Hematopoietic multipotent progenitor cell (in vitro differentiated cells): ENCODE data around the gene PHACTR4. TPM values are rescaled to one million over a fixed set of nuclear protein-coding genes. Genes with fewer than 3 reads are reported as not detected.
"Not testable (repeated sequence)": the region's sequence is repeated elsewhere in the genome, so short reads cannot be mapped to it uniquely, and the experiment has no call there.

Experiments
- DNase-seq, 3 donors: peaks; one replicate each; pipeline ENCODE4 v3.0.0-alpha.2; 2011 to 2015; ENCODE audit warnings: low read depth in 2 of 3, low spot score in 2 of 3
- total RNA-seq: library from RNA; depleted of rRNA; stranded (reverse); fragments of >200 nt; gene quantifications from one replicate; pipeline ENCODE4 v1.2.3, GENCODE V29; 2012

PHACTR4 gene
- total RNA-seq, 1 donor = 30.7 TPM

DNA sequence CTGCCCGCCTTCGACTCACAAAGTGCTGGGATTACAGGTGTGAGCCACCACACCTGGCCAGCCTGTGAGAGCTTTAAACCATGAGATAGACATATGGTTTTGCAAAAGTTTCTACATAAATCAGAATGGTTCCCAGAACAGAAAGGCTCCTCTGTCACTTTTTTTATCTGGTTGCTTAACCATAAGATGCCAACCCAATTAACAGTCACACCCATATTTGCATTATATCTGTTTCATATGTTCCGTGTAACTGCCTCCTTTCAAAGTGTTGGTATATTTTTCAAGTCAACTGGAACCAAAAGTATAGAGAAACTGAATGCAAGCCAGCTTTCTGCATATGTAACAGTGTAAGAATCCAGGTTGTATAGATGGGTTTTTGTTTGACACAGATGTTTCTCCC, 112.6 kb downstream of the PHACTR4 start:
- DNase-seq = no peak

DNA sequence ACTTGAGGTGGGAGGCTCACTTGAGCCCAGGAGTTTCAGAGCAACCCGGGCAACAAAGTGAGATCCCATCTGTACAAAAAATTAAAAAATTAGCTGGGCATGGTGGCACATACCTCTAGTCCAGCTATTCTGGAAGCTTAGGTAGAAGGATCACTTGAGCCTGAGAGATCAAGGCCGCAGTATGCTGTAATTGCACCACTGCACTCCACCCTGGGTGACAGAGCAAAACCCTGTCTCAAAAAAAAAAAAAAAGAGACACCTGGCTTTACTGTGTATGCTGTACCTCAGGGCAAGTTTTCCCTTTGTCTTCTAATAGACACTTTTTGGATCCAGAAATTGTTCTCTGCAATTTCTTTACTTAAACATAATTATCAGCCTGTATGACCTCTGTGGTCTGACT, 113.2 kb downstream of the PHACTR4 start:
- no peak for DNase-seq

DNA sequence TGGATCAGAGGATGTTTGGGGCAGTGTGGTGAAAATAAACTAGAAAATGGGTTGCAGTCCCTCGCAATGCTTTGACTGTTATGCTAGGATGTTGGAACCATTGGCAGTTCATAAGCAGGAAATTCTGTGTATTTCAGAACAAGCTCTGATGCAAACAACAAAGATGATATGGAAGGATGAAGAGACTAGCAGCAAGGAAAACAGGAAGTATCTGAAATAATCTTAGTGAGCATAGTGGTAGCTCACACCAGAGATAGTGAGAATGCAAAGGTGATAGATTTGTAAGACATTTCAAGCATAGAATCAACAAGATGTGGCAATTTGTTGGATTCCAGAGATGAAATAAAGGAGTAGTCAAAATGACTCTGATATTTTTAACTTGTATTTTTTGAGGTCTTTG, 125.2 kb downstream of the PHACTR4 start:
- DNase-seq = no peak

DNA sequence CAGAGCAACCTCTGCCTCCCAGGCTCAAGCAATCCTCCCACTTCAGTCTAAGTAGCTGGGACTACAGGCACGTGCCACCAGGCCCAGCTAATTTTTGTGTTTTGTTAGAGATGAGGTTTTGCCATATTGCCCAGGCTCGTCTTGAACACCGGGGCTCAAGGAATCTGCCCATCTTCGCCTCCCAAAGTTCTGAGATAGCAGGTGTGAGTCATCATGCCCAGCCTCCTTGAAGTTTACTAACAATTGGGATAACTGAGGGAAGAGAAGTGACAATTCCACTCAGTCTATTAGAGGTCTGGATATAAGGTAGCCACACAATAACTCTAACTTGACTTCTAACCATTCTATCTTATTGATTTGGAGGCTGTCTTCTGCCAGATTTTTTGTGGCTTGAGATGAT, 130.0 kb downstream of the PHACTR4 start:
- DNase-seq = no peak

DNA sequence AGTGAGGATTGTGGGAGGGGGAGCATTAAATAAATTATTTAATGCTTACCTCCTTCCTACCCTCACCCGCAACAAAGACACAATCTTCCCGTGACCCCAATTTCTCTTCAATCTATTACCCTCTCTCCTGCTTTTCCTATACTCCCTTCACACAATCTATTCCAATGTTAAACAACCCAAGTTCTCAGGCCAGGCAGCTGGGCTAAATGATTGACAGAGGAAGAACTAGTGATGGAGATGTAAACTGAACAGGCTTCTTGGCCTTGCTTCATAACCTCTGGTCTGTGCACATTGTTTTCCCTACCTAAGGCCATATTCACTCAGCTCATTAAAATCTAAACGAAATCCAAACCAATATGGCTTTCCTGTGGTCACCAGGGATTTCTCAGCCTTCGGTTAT, 132.4 kb downstream of the PHACTR4 start:
- no peak for DNase-seq

DNA sequence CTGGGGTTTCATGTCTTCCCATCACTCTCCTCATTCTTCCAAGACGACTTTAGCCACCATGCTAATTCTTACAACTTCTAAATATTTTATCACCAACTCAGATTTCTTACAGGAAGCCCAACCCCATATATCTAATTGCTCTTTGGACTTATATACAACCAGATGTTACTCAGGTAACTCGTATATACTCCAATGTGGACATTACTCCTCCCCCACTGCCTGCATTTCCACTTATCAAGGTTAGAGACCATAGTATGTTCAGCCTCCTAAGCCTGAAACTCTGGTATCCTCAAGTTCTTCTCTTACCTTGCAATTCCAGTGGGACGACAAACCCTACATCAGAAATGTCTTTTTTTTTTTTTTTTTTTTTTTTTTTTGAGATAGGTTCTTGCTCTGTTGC, 133.6 kb downstream of the PHACTR4 start:
- DNase-seq = no peak

DNA sequence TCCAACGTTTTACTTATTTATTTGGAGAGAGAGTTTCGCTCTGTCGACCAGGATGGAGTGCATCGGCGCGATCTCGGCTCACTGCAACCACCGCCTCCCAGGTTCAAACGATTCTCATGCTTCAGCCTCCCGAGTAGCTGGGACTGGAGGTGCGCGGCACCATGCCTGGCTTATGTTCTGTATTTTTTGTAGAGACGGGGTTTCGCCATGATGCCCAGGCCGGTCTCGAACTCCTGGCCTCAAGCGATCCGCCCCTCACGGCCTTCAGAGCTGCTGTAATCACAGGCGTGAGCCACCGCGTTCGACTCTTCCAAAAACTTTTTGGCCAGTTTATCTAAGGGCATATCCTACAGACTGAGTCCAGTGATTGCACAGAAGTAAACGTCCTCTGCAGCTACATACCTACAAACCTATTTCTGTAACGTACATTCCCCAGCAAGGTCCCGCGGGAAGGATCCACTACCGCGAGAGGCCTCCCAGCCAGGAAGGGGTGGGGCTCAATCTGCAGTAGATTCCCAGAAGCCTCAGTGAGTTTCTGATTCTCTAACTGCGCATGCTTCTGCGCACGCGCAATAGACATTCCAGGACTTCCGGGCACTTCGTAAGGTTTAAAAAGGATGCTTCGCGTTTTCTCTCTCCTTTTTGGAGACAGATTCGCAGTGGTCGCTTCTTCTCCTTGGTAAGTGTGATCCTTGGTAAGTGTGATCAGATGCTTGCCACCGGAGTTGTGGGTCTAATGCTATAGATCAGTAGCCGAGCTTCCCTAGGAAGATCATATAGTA, 136.1 kb downstream of the PHACTR4 start, which contains the start of gene RCC1:
RCC1 (plus strand) TSS at position 638 of the 782 bp plus-strand sequence. CDS start 23,824 bp downstream, outside the sequence.
- peak; percentile 88 to 99 (median 98) for DNase-seq

DNA sequence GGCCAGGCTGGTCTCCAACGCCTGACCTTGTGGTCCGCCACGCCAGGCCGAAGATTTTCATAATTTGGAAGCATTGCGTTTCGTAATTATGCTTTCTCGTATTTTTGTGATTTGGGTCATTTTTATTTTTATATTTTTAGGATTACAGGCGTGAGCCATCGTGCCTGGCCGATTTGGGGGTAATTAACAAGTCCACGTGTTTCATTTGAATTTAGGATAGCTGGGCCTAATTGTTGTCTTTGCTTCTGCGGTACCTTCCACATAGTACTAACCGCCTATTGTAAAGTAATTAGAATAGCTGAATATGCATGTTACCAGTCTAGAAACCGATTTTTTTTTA, 137.3 kb downstream of the PHACTR4 start:
- no peak for DNase-seq

DNA sequence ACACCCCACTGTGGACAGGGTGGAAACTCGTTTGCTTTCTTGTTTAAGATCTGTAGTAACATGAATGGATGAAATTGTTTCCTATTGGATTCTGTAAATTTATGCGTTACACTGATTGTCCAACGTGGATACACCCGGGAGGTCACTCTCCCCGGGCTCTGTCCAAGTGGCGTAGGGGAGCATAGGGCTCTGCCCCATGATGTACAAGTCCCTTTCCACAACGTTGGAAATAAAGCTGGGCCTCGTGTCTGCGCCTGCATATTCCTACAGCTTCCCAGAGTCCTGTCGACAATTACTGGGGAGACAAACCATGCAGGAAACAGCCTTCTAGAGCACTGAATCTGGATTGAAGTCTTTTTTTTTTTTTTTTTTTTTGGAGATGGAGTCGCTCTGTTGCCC, 137.7 kb downstream of the PHACTR4 start:
- DNase-seq = no peak

DNA sequence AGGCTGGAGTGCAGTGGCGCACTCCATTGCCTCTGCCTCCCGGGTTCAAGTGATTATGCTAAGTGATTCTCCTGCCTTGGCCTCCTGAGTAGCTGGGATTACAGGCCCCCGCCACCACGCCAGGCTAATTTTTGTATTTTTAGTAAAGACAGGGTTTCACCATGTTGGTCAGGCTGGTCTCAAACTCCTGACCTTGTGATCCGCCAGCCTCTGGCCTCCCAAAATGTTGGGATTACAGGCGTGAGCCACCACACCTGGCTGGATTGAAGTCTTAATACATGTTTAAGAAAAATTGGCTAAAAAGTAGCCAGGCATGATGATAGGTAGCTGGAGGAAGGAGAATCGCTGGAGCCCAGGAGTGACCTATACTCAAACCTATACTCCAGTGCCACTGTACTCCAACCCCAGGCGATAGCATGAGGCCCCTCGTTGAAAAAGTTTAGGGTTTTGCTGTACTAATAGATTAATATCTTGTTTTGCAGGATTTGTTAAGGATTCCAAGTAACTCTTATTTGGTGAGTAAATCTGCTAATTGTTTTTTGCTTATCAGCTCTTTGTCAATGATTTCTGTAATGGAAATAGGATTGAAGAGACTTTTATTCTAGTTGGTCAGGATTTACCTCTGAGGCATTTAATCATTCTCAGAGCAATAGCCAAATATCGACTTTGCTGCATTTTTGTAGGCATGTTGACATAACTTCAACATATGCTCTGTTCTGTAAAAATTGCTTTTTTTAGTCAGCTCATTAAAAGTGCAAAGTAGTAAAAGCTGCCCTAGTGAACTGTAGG, 138.3 kb downstream of the PHACTR4 start:
- DNase-seq = no peak

DNA sequence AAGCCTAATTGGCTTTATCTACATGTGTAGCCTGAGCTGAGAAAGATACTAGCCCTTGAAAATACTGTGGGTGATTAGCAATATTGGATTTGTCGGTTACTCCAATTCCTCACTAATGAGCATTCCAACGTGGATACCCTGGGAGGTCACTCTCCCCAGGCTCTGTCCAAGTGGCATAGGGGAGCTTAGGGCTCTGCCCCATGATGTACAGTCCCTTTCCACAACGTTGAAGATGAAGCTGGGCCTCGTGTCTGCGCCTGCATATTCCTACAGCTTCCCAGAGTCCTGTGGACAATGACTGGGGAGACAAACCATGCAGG, 138.9 kb downstream of the PHACTR4 start:
- DNase-seq = no peak

DNA sequence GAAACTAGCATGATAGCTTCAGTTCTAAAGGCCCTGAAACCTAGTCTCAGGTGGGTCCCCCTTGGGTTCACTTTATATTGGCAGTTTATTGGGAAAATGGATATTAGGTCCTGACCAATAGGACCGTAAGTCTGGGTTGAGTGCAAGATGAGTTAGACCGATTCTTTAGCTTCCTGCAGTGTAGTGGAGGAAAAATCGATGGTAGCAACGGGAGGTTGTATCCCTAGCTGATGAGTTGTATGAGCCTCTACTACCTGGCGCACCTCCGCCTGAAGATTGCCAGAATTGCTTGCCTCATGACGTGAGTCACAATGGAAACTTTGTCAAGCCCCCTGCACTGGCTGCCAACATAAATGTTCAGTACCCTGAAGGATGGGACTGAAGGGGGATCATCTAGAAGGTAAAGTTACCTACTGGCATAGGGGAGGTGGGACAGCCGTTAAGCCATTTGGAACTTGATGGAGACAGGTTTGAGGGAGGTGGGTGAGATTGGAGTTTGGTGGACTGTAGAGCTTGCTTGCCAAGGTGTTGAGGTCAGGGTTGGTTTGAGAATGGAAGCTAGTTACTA, 140.2 kb downstream of the PHACTR4 start:
- DNase-seq = no peak

DNA sequence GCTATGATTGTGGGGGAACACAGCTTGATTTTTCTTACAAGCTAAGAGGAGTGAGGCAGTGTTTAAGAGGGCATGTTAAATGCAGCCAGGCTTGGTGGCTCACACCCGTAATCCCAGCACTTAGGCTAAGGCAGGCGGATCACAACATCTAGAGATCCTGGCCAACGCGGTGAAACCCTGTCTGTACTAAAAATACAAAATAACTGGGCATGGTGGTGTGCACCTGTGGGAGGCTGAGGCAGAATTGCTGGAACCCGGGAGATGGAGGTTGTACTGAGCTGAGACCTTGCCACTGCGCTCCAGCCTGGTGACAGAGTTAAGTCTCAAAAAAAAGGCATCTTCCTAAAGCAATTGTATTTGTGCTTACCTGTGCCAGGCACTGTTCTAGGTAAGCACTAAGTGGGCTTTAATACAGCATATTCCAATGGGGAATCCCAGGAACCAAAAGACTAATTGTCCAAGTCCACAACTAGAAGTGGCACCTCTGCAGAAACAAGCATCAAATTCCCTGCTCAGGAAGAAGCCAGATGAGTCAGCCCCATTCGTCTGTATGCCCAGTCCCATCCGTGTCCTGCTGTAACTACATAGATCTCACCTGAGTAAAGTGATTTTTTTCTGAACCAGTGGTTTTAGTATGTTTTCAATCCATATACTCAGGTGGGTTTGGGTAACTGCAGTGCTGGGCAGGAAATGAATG, 140.9 kb downstream of the PHACTR4 start:
- no peak for DNase-seq

DNA sequence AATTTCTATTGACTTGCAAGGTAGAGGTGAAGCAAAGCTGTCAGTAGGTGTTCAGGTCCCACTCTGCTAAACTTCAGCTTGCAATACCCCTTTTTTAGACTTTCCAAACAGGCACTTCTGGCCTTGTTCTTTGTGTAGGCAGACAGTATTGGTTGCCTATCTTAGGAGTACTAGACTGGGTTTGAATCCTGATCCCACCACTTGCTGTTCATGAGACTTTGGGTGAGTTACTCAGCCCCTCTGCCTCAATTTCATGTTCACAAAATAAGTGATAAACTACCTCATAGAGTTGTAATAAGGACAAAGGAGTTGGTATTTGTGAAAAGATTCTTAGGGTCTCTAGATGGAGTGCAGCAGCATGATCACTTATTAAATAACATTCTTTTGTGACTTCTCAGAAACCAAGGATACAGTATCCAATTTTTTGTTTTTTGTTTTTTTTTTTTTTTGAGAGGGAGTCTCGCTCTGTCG, 141.5 kb downstream of the PHACTR4 start:
- peak in 1 of 3 donors; percentile 8 for DNase-seq

DNA sequence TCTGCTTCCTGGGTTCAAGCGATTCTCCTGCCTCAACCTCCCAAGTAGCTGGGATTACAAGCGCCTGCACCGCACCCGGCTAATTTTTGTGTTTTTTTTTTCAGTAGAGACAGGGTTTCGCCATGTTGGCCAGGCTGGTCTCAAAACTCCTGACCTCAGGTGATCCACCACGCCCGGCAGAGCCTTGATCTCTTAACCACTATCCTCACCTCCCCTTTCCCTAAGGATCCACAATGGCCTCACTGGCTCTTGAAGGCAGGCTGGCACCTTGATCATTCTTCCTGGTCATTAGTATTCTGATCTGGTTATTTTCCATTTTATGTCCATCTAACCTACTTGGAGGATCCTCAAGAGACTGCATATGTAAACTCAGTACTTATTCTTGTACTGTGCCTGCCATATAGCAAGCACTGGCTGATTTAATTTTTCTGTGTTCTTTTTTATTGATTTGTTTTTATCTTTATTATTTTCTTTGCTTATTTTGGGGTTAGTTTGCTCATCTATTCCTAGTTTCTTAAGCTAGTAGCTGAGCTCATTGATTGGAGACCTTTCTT, 142.6 kb downstream of the PHACTR4 start:
- no peak for DNase-seq

DNA sequence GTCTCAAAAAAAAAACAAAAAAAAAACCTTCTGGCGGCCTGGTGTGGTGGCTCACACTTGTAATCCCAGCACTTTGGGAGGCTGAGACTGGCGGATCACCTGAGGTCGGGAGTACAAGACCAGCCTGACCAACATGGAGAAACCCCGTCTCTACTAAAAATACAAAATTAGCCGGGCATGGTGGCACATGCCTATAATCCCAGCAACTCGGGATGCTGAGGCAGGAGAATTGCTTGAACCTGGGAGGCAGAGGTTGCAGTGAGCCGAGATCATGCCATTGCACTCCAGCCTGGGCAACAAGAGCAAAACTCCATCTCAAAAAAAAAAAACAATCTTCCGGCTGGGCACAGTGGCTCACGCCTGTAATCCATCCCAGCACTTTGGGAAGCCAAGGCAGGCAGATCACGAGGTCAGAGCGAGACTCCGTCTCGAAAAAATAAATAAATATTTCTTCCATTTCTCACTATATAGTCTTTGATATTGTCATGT, 144.9 kb downstream of the PHACTR4 start:
- DNase-seq = not testable (repeated sequence)

DNA sequence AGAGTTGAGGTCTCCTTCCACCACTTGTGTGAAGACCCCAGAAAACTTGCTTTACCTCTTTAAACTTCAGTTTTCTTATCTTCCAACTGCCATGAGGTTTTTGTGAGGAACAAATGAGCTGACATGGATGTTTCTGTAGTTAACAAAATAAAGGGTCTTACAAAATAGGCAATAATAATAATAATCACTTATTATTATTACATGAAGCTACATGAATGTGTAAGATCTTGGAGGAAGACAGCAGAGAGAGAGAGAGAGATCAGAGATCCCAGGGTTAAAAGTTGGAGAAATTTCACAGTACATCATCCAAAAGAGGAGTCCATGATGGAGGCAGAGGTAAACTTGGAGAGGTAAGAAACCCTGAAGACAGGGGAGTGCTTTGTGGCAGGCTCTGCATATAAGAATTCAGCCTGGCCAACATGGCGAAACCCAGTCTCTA, 147.0 kb downstream of the PHACTR4 start:
- no peak for DNase-seq

DNA sequence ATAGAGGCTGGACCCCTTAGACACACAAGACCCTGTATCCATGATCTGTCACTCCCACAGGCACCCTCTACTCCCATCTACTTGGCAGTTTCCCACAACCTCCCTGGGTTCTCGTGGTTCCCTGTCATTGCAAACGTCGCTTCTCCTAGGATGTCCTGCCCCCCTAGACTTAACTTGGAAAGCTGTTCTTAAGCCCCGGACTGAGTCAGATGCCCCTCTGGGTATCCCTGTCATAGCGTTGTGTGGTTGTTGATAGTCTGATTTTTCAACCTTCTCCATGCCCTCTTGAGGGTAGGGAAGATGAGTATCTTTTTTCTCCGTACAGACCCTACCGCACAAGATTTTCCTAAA, 148.1 kb downstream of the PHACTR4 start:
- DNase-seq = no peak

DNA sequence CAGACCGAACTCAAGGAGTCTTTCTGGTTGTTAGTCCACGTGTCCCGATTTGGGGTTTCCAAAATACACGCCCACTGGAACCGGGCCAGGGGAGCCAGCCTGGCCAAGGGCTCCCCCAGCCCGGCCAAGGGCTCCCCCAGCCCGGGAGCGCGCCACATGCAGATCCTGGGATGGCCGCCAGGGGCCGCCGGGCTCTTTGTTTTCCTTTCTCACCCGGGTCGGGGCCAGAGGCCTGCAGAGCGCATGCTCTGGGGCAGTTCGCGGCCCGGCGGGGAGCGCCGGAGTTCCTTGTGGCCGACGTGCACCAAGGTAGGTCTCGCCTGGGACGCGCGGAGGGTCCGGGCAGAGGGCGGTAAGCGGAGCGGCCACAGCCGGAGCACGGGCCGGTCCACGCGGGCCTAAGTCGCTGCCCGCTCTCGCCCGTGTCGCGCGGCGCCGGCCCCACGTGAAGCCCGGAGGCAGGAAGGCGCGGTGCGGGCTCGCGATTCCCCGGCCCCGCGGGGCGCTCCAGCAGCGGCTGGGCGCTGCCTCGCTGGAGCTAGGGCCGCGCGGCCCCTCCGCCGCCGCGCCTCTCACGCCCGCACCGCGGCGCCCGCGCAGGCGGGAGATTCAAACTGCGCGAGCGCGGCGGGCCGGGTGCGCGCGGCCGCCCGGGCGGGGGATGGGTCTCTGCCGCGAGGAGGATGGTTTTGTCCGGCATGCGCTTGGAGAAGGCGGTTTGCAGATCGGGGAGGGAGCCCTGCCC, 148.6 kb downstream of the PHACTR4 start:
- peak; percentile 77 to 91 (median 89) for DNase-seq

DNA sequence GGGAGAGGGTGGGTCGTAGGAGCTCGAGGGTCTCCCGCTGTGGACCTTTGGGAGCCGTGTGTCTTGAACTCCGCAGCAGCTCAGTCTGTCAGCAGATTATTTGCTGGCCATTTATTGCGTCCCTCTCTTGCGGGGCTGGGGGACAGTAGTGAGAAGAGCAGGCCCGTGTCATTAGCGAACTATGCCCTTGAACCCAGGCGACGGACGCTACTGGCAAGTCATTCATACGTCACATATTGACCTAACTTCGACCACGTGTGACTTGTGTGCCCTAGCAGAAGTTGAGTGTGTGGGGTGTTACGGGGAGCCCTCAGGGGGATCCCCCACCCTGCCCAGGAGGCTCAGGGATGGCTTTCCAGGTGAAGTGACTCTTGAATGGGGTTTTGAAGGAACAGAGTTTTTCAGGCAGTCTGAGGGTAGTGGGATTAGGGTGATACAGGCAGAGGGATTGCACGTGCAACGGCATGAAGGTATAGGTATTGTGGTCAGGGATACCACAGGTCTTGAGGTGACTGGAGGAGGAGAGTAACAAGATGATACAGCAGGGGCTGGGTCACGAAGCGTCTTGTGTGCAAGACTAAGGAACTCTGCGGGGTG, 149.3 kb downstream of the PHACTR4 start:
- peak in 1 of 3 donors; percentile 25 for DNase-seq
